ENCODE results near the gene CSNK2A3.

- TF ChIP-seq POLR2AphosphoS5 (IDR thresholded peaks at IDR 0.05; ENCODE audit: low read depth, low read length) = no peak
- TF ChIP-seq TAF1 (IDR thresholded peaks at IDR 0.05; ENCODE audit: borderline replicate concordance, insufficient read depth, low read length) = no peak
Measured at GRCh38 chr11:11346303-11346702, 6.7 kb downstream of the CSNK2A3 start.
